ENCODE results near the gene MTA2. TPM values are rescaled to one million over a fixed set of nuclear protein-coding genes. Genes with fewer than 3 reads are reported as not detected.
"Not testable (repeated sequence)": the region's sequence is repeated elsewhere in the genome, so short reads cannot be mapped to it uniquely, and the experiment has no call there.

MTA2 gene
- total RNA-seq, 1 experiment from 2014 or later = 114 TPM

GRCh38 chr11:62592146-62592815 lies 9.4 kb downstream of the MTA2 start:
- DNase-seq (ENCODE audit: low spot score) = no peak

- peak; percentile 97 for DNase-seq (ENCODE audit: low spot score)
Measured at GRCh38 chr11:62591448-62592145, 10.1 kb downstream of the MTA2 start, which contains the start of gene TUT1. TSS of gene TUT1 (minus strand) at chr11:62591523. CDS start at chr11:62591485, 38 bp downstream.

GRCh38 chr11:62588966-62589637 lies 12.6 kb downstream of the MTA2 start:
- no peak for DNase-seq (ENCODE audit: low spot score)

- DNase-seq (ENCODE audit: low spot score) = not testable (repeated sequence)
Measured at GRCh38 chr11:62585356-62585755, 16.3 kb downstream of the MTA2 start.

- not testable (repeated sequence) for DNase-seq (ENCODE audit: low spot score)
Measured at GRCh38 chr11:62581735-62582134, 19.9 kb downstream of the MTA2 start.

- DNase-seq (ENCODE audit: low spot score) = no peak
Measured at GRCh38 chr11:62580959-62581715, 20.5 kb downstream of the MTA2 start.

GRCh38 chr11:62579252-62579651 lies 22.4 kb downstream of the MTA2 start:
- no peak for DNase-seq (ENCODE audit: low spot score)

- DNase-seq (ENCODE audit: low spot score) = no peak
Measured at GRCh38 chr11:62578541-62578940, 23.1 kb downstream of the MTA2 start.

- no peak for DNase-seq (ENCODE audit: low spot score)
Measured at GRCh38 chr11:62577046-62577714, 24.5 kb downstream of the MTA2 start.

- DNase-seq (ENCODE audit: low spot score) = no peak
Measured at GRCh38 chr11:62575837-62576236, 25.8 kb downstream of the MTA2 start.

GRCh38 chr11:62575156-62575555 lies 26.5 kb downstream of the MTA2 start:
- no peak for DNase-seq (ENCODE audit: low spot score)

GRCh38 chr11:62574363-62575071 lies 27.1 kb downstream of the MTA2 start:
- no peak for DNase-seq (ENCODE audit: low spot score)

- peak; percentile 98 for DNase-seq (ENCODE audit: low spot score)
Measured at GRCh38 chr11:62573592-62574362, 27.9 kb downstream of the MTA2 start, which contains the start of gene EEF1G. TSS of gene EEF1G (minus strand) at chr11:62573891. CDS start at chr11:62573842, 49 bp downstream.

- DNase-seq (ENCODE audit: low spot score) = no peak
Measured at GRCh38 chr11:62573006-62573591, 28.6 kb downstream of the MTA2 start.

- DNase-seq (ENCODE audit: low spot score) = no peak
Measured at GRCh38 chr11:62572431-62572830, 29.2 kb downstream of the MTA2 start.

GRCh38 chr11:62571493-62571892 lies 30.2 kb downstream of the MTA2 start:
- not testable (repeated sequence) for DNase-seq (ENCODE audit: low spot score)

- DNase-seq (ENCODE audit: low spot score) = not testable (repeated sequence)
Measured at GRCh38 chr11:62570903-62571302, 30.8 kb downstream of the MTA2 start.

- no peak for DNase-seq (ENCODE audit: low spot score)
Measured at GRCh38 chr11:62569611-62570010, 32.1 kb downstream of the MTA2 start.

GRCh38 chr11:62567018-62567633 lies 34.5 kb downstream of the MTA2 start:
- DNase-seq (ENCODE audit: low spot score) = no peak
